Measurements from ENCODE around the gene PTPRD.

DNA sequence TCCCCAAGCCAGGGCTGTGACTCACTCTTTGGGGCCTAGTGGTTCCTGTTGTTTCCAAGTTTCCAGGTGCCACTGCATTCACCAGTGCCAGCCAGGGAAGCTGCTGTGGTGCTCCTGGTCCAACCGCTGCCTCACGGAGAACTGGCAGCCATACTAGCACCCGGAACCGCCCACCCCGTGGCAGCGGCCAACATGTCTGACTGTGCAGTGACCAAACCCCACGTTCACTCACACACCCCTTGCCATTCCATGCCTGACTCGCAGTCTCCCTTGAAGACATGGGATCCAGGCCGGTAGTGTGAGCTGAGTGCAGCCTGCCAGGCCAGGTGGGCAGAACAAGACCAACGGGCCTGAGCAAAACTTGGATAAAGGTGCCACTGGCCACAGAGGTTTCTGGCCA is 1968.2 kb downstream of the PTPRD start:
- TF ChIP-seq, protein P1, sequence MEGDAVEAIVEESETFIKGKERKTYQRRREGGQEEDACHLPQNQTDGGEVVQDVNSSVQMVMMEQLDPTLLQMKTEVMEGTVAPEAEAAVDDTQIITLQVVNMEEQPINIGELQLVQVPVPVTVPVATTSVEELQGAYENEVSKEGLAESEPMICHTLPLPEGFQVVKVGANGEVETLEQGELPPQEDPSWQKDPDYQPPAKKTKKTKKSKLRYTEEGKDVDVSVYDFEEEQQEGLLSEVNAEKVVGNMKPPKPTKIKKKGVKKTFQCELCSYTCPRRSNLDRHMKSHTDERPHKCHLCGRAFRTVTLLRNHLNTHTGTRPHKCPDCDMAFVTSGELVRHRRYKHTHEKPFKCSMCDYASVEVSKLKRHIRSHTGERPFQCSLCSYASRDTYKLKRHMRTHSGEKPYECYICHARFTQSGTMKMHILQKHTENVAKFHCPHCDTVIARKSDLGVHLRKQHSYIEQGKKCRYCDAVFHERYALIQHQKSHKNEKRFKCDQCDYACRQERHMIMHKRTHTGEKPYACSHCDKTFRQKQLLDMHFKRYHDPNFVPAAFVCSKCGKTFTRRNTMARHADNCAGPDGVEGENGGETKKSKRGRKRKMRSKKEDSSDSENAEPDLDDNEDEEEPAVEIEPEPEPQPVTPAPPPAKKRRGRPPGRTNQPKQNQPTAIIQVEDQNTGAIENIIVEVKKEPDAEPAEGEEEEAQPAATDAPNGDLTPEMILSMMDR (IDR thresholded peaks at IDR 0.05): no peak
- TF ChIP-seq POLR2AphosphoS5 (IDR thresholded peaks at IDR 0.05) (no peak), POLR2A (IDR thresholded peaks at IDR 0.05) (no peak)
